Common myeloid progenitor, CD34-positive (primary cell): ENCODE measurements around the gene PLD3.

Experiments
- CTCF ChIA-PET: fragments of 350-600 bp; sonication (Branson Sonifier 250); formaldehyde crosslinking; loops from one replicate; lab custom pipeline; 2021; ENCODE audit warnings: antibody characterized with exemption; lab: Charles Lee
- POLR2A ChIA-PET: fragments of 350-600 bp; sonication (Branson Sonifier 250); formaldehyde crosslinking; loops from one replicate; lab custom pipeline; 2021; ENCODE audit warnings: antibody characterized with exemption; lab: Charles Lee
- DNase-seq, 3 donors: peaks; one replicate each; pipeline versions ENCODE4 v3.0.0 to v3.0.0-alpha.2; 2013
- H3K27ac ChIP-seq, 2 experiments: 1 replicate in 1 of 2; 2 replicates in 1 of 2; pipeline ENCODE4 v1.7.0; 2013; ENCODE audit warnings: inconsistent platforms in 2 of 2, low read length in 2 of 2, mild to moderate bottlenecking in 2 of 2, low read depth in 1 of 2, moderate library complexity in 1 of 2; ENCODE audit not compliant: severe bottlenecking in 2 of 2, insufficient read depth in 1 of 2, poor library complexity in 1 of 2
- H3K27me3 ChIP-seq, 5 experiments: replicated peaks in 2 of 5; 1 replicate in 3 of 5; 2 replicates in 2 of 5; pipeline versions ENCODE4 v1.6.1 to v1.7.0; 2013; ENCODE audit warnings: low read length in 4 of 5, mild to moderate bottlenecking in 2 of 5, moderate library complexity in 2 of 5, inconsistent platforms in 1 of 5; ENCODE audit not compliant: insufficient read depth in 5 of 5, control insufficient read depth in 4 of 5
- H3K36me3 ChIP-seq, 4 experiments: 1 replicate in 2 of 4; 2 replicates in 2 of 4; pipeline versions ENCODE4 v1.6.1 to v1.7.0; 2013; ENCODE audit warnings: low read length in 3 of 4, control low read depth in 1 of 4, mild to moderate bottlenecking in 1 of 4; ENCODE audit not compliant: control insufficient read depth in 4 of 4, insufficient read depth in 4 of 4
- H3K4me1 ChIP-seq, 4 experiments: 1 replicate in 3 of 4; 2 replicates in 1 of 4; pipeline versions ENCODE4 v1.6.1 to v1.7.1; 2013; ENCODE audit warnings: low read length in 3 of 4, mild to moderate bottlenecking in 3 of 4, control low read depth in 1 of 4, inconsistent platforms in 1 of 4, moderate library complexity in 1 of 4; ENCODE audit not compliant: control insufficient read depth in 4 of 4, insufficient read depth in 4 of 4; ENCODE audit errors: control extremely low read depth in 1 of 4
- H3K4me3 ChIP-seq, 7 experiments: 1 replicate in 4 of 7; 2 replicates in 3 of 7; pipeline versions ENCODE4 v1.5.1 to v1.7.0; 2013; ENCODE audit warnings: mild to moderate bottlenecking in 7 of 7, low read length in 6 of 7, moderate library complexity in 6 of 7, inconsistent platforms in 2 of 7, low read depth in 2 of 7, control low read depth in 1 of 7; ENCODE audit not compliant: insufficient read depth in 4 of 7, control insufficient read depth in 1 of 7; ENCODE audit errors: extremely low read depth in 1 of 7
- H3K9me3 ChIP-seq, 5 experiments: 1 replicate in 4 of 5; 2 replicates in 1 of 5; pipeline versions ENCODE4 v1.6.1 to v1.7.1; 2013; ENCODE audit warnings: low read length in 4 of 5, mild to moderate bottlenecking in 2 of 5, inconsistent platforms in 1 of 5, low read depth in 1 of 5, moderate library complexity in 1 of 5; ENCODE audit not compliant: control insufficient read depth in 4 of 5, insufficient read depth in 2 of 5; ENCODE audit errors: control extremely low read depth in 1 of 5
- WGBS: methylation state at CpG from one replicate; pipeline ENCODE4 v1.1.5; 2013; ENCODE audit not compliant: insufficient coverage; 5-methylcytosine and 5-hydroxymethylcytosine counted together

PLD3 gene

DNA sequence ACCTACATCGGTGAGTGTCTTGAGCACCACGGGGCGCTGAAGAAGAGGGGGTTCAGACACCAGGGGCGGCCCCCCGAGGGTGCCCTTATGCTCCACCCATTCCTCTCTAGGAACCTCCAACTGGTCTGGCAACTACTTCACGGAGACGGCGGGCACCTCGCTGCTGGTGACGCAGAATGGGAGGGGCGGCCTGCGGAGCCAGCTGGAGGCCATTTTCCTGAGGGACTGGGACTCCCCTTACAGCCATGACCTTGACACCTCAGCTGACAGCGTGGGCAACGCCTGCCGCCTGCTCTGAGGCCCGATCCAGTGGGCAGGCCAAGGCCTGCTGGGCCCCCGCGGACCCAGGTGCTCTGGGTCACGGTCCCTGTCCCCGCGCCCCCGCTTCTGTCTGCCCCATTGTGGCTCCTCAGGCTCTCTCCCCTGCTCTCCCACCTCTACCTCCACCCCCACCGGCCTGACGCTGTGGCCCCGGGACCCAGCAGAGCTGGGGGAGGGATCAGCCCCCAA lies 29.4 kb downstream of the PLD3 start:
- H3K4me3 ChIP-seq = no peak overlapping the region
- H3K36me3 ChIP-seq = peaks cover 2 to 31% (median 21%) of the 10 kb centered on the region in 4 experiments
- ChIA-PET CTCF (no interaction called here), POLR2A (no interaction called here)
- H3K9me3 ChIP-seq = no peaks in the 10 kb centered on the region
- H3K27ac ChIP-seq = no peak overlapping the region
- WGBS = 97% methylated on average over 19 of the region's 25 CpGs
- no peaks in the 10 kb centered on the region for H3K27me3 ChIP-seq
- no peak for DNase-seq
- H3K4me1 ChIP-seq = peaks cover 0 to 12% (median 4%) of the 10 kb centered on the region in 4 experiments

DNA sequence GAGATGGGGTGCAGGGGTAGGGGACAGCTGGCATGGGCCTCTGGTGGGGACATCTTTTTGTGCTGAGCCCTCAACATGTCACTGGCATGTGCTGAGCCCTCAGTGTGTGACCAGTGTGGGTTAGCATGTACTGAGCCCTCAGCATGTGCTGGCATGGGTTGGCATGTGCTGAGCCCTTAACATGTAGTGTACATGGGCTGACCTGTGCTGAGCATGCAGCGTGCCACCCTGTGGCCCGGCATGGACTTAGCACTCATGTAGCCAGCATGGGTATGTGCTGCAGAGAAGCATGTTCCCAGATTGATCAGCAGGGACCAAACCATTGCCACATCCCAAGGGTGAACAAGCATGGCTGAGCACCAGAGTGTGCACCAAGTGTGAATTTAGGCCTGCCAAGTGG lies 30.0 kb downstream of the PLD3 start:
- Histone ChIP-seq H3K27me3 (no peaks in the 10 kb centered on the region), H3K27ac (no peak overlapping the region), H3K4me1 (peaks cover 0 to 8% (median 4%) of the 10 kb centered on the region in 4 experiments), H3K4me3 (no peak overlapping the region), H3K36me3 (peaks cover 2 to 30% (median 20%) of the 10 kb centered on the region in 4 experiments), H3K9me3 (no peaks in the 10 kb centered on the region)
- ChIA-PET POLR2A (no interaction called here), CTCF (no interaction called here)
- 91% methylated on average over 2 of the region's 2 CpGs for WGBS
- peak in 1 of 3 donors; percentile 15 for DNase-seq

DNA sequence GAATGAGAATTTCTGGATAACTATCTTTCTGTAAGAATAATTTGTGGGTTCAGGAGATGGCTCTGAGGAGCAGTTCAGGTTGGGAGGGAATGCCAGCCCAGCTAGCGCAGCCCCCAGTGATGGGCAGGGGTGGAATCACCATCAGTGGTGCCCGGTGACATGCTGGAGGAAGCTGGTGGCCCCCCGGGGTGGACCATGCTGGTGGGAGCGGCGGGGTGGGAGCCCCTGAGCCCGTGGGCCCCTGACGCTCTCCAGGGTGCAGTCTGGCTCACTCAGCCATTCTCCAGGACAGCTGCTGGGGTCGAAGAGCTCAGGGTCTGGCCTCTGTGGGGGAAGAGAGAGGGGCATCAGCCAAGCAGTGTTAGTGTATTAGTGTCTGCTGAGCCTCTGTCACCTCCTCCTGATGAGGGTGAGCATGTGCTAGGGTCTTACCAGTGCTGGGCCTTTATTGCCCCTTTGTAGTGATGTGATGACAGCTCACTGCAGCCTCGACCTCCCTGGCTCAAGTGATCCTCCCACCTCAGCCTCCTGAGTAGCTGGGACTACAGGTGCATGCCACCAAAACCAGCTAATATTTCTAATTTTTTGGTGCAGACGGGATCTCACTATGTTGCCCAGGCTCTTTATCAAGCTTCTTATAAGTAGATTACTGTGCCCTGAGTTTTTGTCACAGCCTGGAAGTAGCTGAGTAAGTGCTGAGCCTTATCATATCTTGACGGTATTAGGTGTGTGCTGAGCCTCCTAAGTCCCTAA lies 31.1 kb downstream of the PLD3 start:
- no peak for DNase-seq
- H3K36me3 ChIP-seq = peaks cover 0 to 23% (median 14%) of the 10 kb centered on the region in 4 experiments
- H3K27me3 ChIP-seq = no peaks in the 10 kb centered on the region
- H3K9me3 ChIP-seq = no peaks in the 10 kb centered on the region
- H3K4me1 ChIP-seq = peaks cover 0 to 4% (median 2%) of the 10 kb centered on the region in 4 experiments
- POLR2A ChIA-PET = no interaction called here
- CTCF ChIA-PET = interaction anchor here (0.9 kb wide), 1 partner anchor 10 kb away, joined by 3 read pairs; no protein-coding TSS in a partner anchor
- H3K27ac ChIP-seq = no peak overlapping the region
- 89% methylated on average over 7 of the region's 11 CpGs for WGBS
- H3K4me3 ChIP-seq = no peak overlapping the region

- DNase-seq = no peak
- POLR2A ChIA-PET = no interaction called here
- Histone ChIP-seq H3K27ac (no peak overlapping the region), H3K4me3 (no peak overlapping the region), H3K9me3 (no peaks in the 10 kb centered on the region), H3K4me1 (no peaks in the 10 kb centered on the region), H3K36me3 (peaks cover 0 to 22% (median 14%) of the 10 kb centered on the region in 4 experiments), H3K27me3 (no peaks in the 10 kb centered on the region)
- CTCF ChIA-PET = interaction anchor here (0.6 to 1.5 kb wide), 6 partner anchors 9 to 380 kb away, joined by 3 to 5 read pairs (median 3); no protein-coding TSS in a partner anchor
- WGBS = 95% methylated on average over 33 of the region's 37 CpGs
Measured at GRCh38 chr19:40380199-40381037, 31.9 kb downstream of the PLD3 start.

- DNase-seq = peak in 1 of 3 donors; percentile 27
- Histone ChIP-seq H3K4me1 (no peaks in the 10 kb centered on the region), H3K9me3 (no peaks in the 10 kb centered on the region), H3K27me3 (no peaks in the 10 kb centered on the region), H3K27ac (no peak overlapping the region), H3K36me3 (peaks cover 0 to 21% (median 14%) of the 10 kb centered on the region in 4 experiments), H3K4me3 (no peak overlapping the region)
- POLR2A ChIA-PET = no interaction called here
- 94% methylated on average over 3 of the region's 3 CpGs for WGBS
- CTCF ChIA-PET = interaction anchor here (0.6 to 1.5 kb wide), 5 partner anchors 10 to 379 kb away, joined by 3 to 5 read pairs (median 3); no protein-coding TSS in a partner anchor
Measured at GRCh38 chr19:40381321-40381720, 32.8 kb downstream of the PLD3 start.

DNA sequence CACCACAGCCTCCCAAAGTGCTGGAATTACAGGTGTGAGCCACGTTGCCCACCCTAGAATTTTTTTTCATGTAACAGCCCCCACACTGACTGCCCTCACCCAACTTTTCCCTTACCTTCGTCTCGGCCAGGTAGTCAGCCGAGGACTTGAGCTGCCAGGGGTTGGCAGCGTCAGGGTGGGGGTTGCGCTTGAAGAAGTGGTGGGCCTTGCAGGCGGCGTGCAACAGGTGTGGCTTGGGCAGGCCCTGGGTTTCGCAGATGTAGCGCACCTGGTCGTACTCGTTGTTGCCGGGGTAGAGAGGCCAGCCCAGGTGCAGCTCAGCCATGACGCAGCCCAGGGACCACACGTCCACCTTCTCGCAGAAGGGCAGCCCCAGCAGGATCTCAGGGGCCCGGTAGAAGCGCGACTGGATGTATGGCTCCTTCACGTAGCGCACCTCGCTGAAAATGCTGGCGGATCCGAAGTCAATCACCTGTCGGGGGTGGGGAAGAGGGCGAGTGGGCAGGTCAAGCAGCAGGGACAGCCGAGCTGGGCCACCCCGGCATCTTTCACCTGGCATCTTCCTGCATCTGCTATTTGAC lies 35.3 kb downstream of the PLD3 start:
- H3K4me1 ChIP-seq = no peaks in the 10 kb centered on the region
- 96% methylated on average over 26 of the region's 28 CpGs for WGBS
- no peak overlapping the region for H3K27ac ChIP-seq
- H3K9me3 ChIP-seq = no peaks in the 10 kb centered on the region
- H3K4me3 ChIP-seq = no peak overlapping the region
- ChIA-PET POLR2A (no interaction called here), CTCF (interaction anchor here (0.8 kb wide), 1 partner anchor 78 kb away, joined by 4 read pairs; no protein-coding TSS in a partner anchor)
- no peak for DNase-seq
- peaks cover 0 to 5% (median 4%) of the 10 kb centered on the region in 4 experiments for H3K36me3 ChIP-seq
- no peaks in the 10 kb centered on the region for H3K27me3 ChIP-seq
